MCF 10A (cell line): Measurements from ENCODE around the gene EFEMP1. TPM values are rescaled to one million over a fixed set of nuclear protein-coding genes. Genes with fewer than 3 reads are reported as not detected.

ENCODE experiments used
- BruUV-seq: library from RNA; stranded (reverse); fragments of 400-500 nt; replicated peaks from 2 replicates; lab custom pipeline; 2021; lab: Mats Ljungman, UMichigan
- CTCF ChIA-PET: fragments of 300-600 bp; sonication (Branson Sonifier 250); formaldehyde crosslinking; extraction: SDS; loops from one replicate; lab custom pipeline; 2021; ENCODE audit warnings: antibody characterized with exemption, inconsistent platforms; lab: Yijun Ruan, JAX
- POLR2A ChIA-PET: fragments of 300-600, 350-650 bp; sonication (Branson Sonifier 250); formaldehyde crosslinking; extraction: SDS; loops from one replicate; lab custom pipeline; 2020; ENCODE audit warnings: antibody characterized with exemption, inconsistent platforms; lab: Yijun Ruan, JAX
- DNase-seq: peaks from one replicate; pipeline ENCODE4 v3.0.0-alpha.2; 2018; ENCODE audit not compliant: unreplicated experiment
- H3K27ac Mint-ChIP-seq: one replicate; pipeline ENCODE4 v1.8.0; 2022; ENCODE audit warnings: mild to moderate bottlenecking, low read depth, mixed read lengths; ENCODE audit not compliant: unreplicated experiment
- H3K27me3 Mint-ChIP-seq: one replicate; pipeline ENCODE4 v1.8.0; 2022; ENCODE audit warnings: mixed read lengths; ENCODE audit not compliant: insufficient read depth, unreplicated experiment
- H3K36me3 Mint-ChIP-seq: one replicate; pipeline ENCODE4 v1.8.0; 2022; ENCODE audit warnings: mild to moderate bottlenecking, moderate library complexity, mixed read lengths; ENCODE audit not compliant: insufficient read depth, unreplicated experiment
- H3K4me1 Mint-ChIP-seq: one replicate; pipeline ENCODE4 v1.8.0; 2022; ENCODE audit warnings: mixed read lengths; ENCODE audit not compliant: insufficient read depth, unreplicated experiment
- H3K4me3 Mint-ChIP-seq: one replicate; pipeline ENCODE4 v1.8.0; 2022; ENCODE audit warnings: mild to moderate bottlenecking, moderate library complexity, mixed read lengths; ENCODE audit not compliant: unreplicated experiment
- H3K9me3 Mint-ChIP-seq: one replicate; pipeline ENCODE4 v1.8.0; 2022; ENCODE audit warnings: mixed read lengths; ENCODE audit not compliant: unreplicated experiment
- intact Hi-C: fragments of 100-400 bp; cut with micrococcal nuclease; formaldehyde crosslinking; loops from 2 replicates; pipeline ENCODE4 v1.14.1; 2022
- total RNA-seq: library from RNA; stranded (reverse); gene quantifications from 2 replicates; pipeline ENCODE4 v1.2.3, GENCODE V29; 2022
- TF ChIP-seq, protein P1 (sequence below): fragments of 200-600 bp; IDR thresholded peaks from one replicate; pipeline ENCODE4 v1.8.0; 2022; ENCODE audit warnings: antibody characterized with exemption, mild to moderate bottlenecking; ENCODE audit not compliant: unreplicated experiment

The EFEMP1 gene
- total RNA-seq, 1 experiment from 2014 or later = 163 TPM

DNA sequence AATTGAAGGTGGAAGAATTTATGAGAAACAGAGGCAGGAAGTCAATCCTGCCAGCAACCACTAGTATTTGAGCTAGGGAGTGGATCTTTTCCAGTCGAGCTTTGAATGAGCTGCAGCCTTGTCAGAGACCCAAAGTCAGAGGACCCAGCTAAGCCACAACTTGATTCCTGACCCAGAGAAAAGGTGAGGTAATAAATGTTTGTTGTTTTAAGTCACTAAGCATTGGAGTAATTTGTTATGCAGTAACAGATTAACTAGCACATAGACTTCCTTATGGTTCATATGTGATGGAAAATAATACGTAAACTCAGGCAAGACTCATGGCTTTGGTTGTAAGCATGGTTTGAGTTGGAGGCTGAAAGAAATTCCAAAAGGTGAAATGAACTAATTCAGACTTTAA is 21.6 kb downstream of the EFEMP1 start:
- Mint-ChIP-seq H3K4me1 (peaks cover 20% of the 10 kb centered on the region), H3K9me3 (no peaks in the 10 kb centered on the region), H3K27me3 (no peaks in the 10 kb centered on the region), H3K36me3 (peaks cover 33% of the 10 kb centered on the region), H3K27ac (peak overlapping the region; percentile 98), H3K4me3 (no peak overlapping the region)
- no peak for DNase-seq
- TF ChIP-seq, protein P1, sequence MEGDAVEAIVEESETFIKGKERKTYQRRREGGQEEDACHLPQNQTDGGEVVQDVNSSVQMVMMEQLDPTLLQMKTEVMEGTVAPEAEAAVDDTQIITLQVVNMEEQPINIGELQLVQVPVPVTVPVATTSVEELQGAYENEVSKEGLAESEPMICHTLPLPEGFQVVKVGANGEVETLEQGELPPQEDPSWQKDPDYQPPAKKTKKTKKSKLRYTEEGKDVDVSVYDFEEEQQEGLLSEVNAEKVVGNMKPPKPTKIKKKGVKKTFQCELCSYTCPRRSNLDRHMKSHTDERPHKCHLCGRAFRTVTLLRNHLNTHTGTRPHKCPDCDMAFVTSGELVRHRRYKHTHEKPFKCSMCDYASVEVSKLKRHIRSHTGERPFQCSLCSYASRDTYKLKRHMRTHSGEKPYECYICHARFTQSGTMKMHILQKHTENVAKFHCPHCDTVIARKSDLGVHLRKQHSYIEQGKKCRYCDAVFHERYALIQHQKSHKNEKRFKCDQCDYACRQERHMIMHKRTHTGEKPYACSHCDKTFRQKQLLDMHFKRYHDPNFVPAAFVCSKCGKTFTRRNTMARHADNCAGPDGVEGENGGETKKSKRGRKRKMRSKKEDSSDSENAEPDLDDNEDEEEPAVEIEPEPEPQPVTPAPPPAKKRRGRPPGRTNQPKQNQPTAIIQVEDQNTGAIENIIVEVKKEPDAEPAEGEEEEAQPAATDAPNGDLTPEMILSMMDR = no peak
- BruUV-seq = no TSS peak
- CTCF ChIA-PET = interaction anchor here (0.9 to 1.9 kb wide), 5 partner anchors 12 to 130 kb away, joined by 3 to 5 read pairs (median 3); no protein-coding TSS in a partner anchor
- intact Hi-C loops = no loop called here
- POLR2A ChIA-PET = interaction anchor here (0.7 to 5.5 kb wide), 7 partner anchors 14 to 140 kb away, joined by 3 to 47 read pairs (median 4); partner anchors contain the start of gene EFEMP1

DNA sequence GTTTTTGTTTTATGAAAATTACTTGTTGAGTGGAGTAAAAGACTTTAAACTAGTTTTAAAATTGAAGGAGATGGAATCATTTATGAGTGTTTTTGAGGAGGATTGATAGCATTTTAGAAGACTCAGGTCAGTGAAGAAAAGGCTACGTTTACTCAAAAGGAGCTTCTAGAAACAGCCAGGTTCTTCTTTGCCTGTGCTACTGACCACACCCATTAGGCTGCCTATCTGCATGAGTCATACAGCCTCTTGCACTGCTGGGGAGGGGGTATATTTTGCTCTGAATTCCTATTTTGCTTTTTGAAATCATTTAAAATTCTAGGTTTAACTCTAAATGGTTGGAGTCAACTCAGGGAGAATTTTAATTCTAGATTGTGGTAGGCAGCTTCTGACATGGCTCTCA is 22.3 kb downstream of the EFEMP1 start:
- peak overlapping the region; percentile 54 for H3K4me3 Mint-ChIP-seq
- peak overlapping the region; percentile 98 for H3K27ac Mint-ChIP-seq
- intact Hi-C loops = no loop called here
- POLR2A ChIA-PET = interaction anchor here (0.7 to 5.5 kb wide), 8 partner anchors 14 to 371 kb away, joined by 3 to 47 read pairs (median 4); partner anchors contain the start of gene EFEMP1
- DNase-seq = peak; percentile 70
- H3K9me3 Mint-ChIP-seq = no peaks in the 10 kb centered on the region
- no TSS peak for BruUV-seq
- H3K27me3 Mint-ChIP-seq = no peaks in the 10 kb centered on the region
- peaks cover 23% of the 10 kb centered on the region for H3K4me1 Mint-ChIP-seq
- CTCF ChIA-PET = interaction anchor here (1.0 to 1.9 kb wide), 2 partner anchors 16 to 60 kb away, joined by 3 to 5 read pairs; no protein-coding TSS in a partner anchor
- H3K36me3 Mint-ChIP-seq = peaks cover 27% of the 10 kb centered on the region
- TF ChIP-seq, protein P1 = no peak

DNA sequence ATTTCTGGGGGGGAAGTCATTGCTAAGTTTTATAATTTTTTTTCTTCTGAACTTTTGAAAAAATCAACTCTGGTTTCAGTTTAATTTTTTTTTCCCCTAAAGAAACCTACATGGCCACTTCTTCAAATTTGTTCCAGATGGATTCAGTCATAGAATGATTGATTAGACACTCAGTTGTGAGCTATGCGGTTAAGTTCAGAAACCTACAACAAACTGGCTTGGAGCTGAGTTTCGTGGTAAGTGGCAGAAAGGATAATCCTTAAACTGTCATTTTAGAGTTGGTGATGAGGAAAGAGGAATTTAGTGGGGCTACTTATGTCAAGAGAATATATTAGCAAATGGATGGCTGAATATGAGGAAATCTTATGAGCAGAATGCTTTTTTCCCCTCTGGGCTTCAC is 23.7 kb downstream of the EFEMP1 start:
- Mint-ChIP-seq H3K36me3 (peaks cover 25% of the 10 kb centered on the region), H3K27me3 (no peaks in the 10 kb centered on the region), H3K4me1 (peaks cover 23% of the 10 kb centered on the region), H3K4me3 (no peak overlapping the region), H3K27ac (no peak overlapping the region), H3K9me3 (no peaks in the 10 kb centered on the region)
- DNase-seq = no peak
- CTCF ChIA-PET = interaction anchor here (0.6 to 1.5 kb wide), 5 partner anchors 12 to 42 kb away, joined by 3 to 6 read pairs (median 3); no protein-coding TSS in a partner anchor
- TF ChIP-seq, protein P1 = no peak
- intact Hi-C loops = no loop called here
- POLR2A ChIA-PET = interaction anchor here (0.7 to 5.5 kb wide), 3 partner anchors 8 to 36 kb away, joined by 3 to 47 read pairs (median 4); no protein-coding TSS in a partner anchor
- BruUV-seq = no TSS peak

DNA sequence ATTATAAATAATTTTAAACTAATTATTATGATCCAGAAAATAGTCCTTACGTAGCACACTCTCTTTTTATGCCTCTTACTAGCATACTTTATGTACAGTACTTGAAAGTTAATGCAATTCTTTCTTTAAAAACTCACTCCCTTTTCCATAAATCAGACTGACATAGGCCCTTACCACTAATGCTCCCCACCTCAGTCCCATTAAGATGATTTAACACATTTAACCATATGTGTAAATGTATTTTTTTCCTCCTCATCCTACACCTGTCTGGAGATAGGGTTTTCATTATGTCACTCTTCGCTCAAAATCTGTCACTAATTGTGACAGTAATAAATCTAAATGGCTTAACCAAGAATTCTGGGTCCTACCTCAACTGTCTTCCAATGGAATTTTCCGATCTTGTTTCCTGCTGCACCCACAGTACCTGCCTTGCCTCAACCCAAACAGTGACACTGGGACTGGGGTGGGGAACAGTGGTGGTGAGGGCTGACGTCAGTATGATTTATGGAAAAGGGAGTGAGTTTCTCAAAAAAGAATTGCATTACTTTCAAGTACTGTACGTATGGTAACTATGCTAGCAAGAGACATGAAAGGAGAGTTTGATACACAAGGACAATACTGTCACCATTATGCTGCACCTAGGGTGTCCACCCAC is 25.1 kb downstream of the EFEMP1 start:
- Mint-ChIP-seq H3K27me3 (no peaks in the 10 kb centered on the region), H3K36me3 (peaks cover 18% of the 10 kb centered on the region), H3K27ac (peak overlapping the region; percentile 35), H3K9me3 (no peaks in the 10 kb centered on the region), H3K4me1 (peaks cover 23% of the 10 kb centered on the region), H3K4me3 (no peak overlapping the region)
- intact Hi-C loops = no loop called here
- DNase-seq = no peak
- CTCF ChIA-PET = no interaction called here
- BruUV-seq = no TSS peak
- TF ChIP-seq, protein P1 = no peak
- POLR2A ChIA-PET = interaction anchor here (5.5 kb wide), 1 partner anchor 11 kb away, joined by 47 read pairs; no protein-coding TSS in a partner anchor
